Measurements from ENCODE around the gene C10orf71. TPM values are rescaled to one million over a fixed set of nuclear protein-coding genes. Genes with fewer than 3 reads are reported as not detected.

Gene C10orf71
- total and polyA plus RNA-seq, 2 experiments from 2014 or later = not detected

- Histone ChIP-seq H3K79me2 (no peaks in the 10 kb centered on the region), H2AFZ (no peak overlapping the region), H3K9me2 (replicated peaks; ENCODE audit: insufficient read depth) (no peaks in the 10 kb centered on the region), H3K27ac (no peak overlapping the region), H3K4me2 (no peak overlapping the region), H3K36me3 (replicated peaks; ENCODE audit: insufficient read depth, low read depth) (no peaks in the 10 kb centered on the region), H4K20me1 (ENCODE audit: insufficient read depth, poor library complexity, severe bottlenecking) (no peaks in the 10 kb centered on the region), H3K4me1 (ENCODE audit: insufficient read depth) (peaks cover 13% of the 10 kb centered on the region), H3K27me3 (no peaks in the 10 kb centered on the region), H3K9me3 (ENCODE audit: low read depth) (no peaks in the 10 kb centered on the region), H3K4me3 (no peak overlapping the region)
- no peak for TF ChIP-seq EZH2phosphoT487 (IDR thresholded peaks at IDR 0.05; ENCODE audit: low read depth, severe bottlenecking, unreplicated experiment)
- TF ChIP-seq CTCF (IDR thresholded peaks at IDR 0.05; ENCODE audit: poor library complexity) = no peak
- TF ChIP-seq EZH2 (IDR thresholded peaks at IDR 0.05; ENCODE audit: borderline replicate concordance) = no peak
- WGBS (ENCODE audit: low lambda C conversion rate, missing lambda C conversion rate) = 91% methylated on average over 3 of the region's 3 CpGs
- DNase-seq (ENCODE audit: low spot score) = no peak
These were observed 3.7 kb upstream of the C10orf71 start for GRCh38 chr10:49295297-49295696.

DNA sequence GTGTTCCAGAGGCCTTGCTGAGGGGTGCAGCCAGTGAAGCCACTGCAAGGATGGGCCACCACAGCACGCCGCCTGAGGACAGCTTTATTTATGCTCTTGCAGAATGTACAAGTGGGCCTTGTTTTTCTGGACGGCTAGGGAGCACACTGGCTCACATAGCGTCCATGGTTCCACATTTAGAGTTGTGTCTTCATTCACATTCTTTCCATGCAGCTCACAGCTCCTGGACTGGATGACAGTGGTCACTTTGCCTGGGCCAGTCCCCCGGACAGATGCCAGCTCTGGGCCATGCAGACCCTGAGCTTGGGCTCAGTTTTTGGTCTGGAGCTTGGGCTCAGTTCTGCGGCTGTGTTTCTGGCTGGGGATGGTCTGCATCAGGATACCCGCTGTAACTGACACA is 2.6 kb upstream of the C10orf71 start:
- 98% methylated on average over 7 of the region's 7 CpGs for WGBS (ENCODE audit: low lambda C conversion rate, missing lambda C conversion rate)
- Histone ChIP-seq H4K20me1 (ENCODE audit: insufficient read depth, poor library complexity, severe bottlenecking) (no peaks in the 10 kb centered on the region), H3K4me3 (no peak overlapping the region), H3K4me2 (no peak overlapping the region), H3K27me3 (no peaks in the 10 kb centered on the region), H3K27ac (no peak overlapping the region), H3K9me2 (replicated peaks; ENCODE audit: insufficient read depth) (no peaks in the 10 kb centered on the region), H3K36me3 (replicated peaks; ENCODE audit: insufficient read depth, low read depth) (no peaks in the 10 kb centered on the region), H2AFZ (no peak overlapping the region), H3K9me3 (ENCODE audit: low read depth) (no peaks in the 10 kb centered on the region), H3K79me2 (no peaks in the 10 kb centered on the region), H3K4me1 (ENCODE audit: insufficient read depth) (peaks cover 13% of the 10 kb centered on the region)
- TF ChIP-seq CTCF (IDR thresholded peaks at IDR 0.05; ENCODE audit: poor library complexity) = no peak
- TF ChIP-seq EZH2 (IDR thresholded peaks at IDR 0.05; ENCODE audit: borderline replicate concordance) = no peak
- TF ChIP-seq EZH2phosphoT487 (IDR thresholded peaks at IDR 0.05; ENCODE audit: low read depth, severe bottlenecking, unreplicated experiment) = no peak
- DNase-seq (ENCODE audit: low spot score) = no peak

DNA sequence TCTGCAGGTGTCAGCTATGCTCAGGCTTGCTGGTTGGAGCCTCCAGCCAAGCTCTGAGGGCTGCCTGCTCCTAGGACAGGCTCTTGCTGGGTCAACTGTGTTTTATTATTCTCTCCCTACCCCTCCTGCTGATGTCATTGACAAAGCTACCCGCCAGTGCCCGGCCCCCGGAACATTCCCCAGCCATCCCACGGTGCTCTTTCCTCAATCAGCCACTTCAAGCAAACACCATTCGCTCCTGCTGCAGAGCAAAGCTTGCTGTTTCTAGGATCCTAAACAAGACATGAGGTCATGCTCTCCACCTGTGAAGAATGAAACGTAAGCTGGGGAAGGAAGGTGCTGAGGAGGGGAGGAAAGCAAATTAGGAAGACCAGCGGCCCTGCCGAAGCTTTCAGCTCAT is 2.1 kb upstream of the C10orf71 start:
- DNase-seq (ENCODE audit: low spot score) = no peak

More for the DNA sequence above, 2.1 kb upstream of the C10orf71 start:
- Histone ChIP-seq H3K4me3 (no peak overlapping the region), H3K4me1 (ENCODE audit: insufficient read depth) (peaks cover 13% of the 10 kb centered on the region), H3K4me2 (no peak overlapping the region), H2AFZ (no peak overlapping the region), H3K9me2 (replicated peaks; ENCODE audit: insufficient read depth) (no peaks in the 10 kb centered on the region), H3K9me3 (ENCODE audit: low read depth) (no peaks in the 10 kb centered on the region), H3K79me2 (no peaks in the 10 kb centered on the region), H3K27me3 (no peaks in the 10 kb centered on the region), H3K36me3 (replicated peaks; ENCODE audit: insufficient read depth, low read depth) (no peaks in the 10 kb centered on the region), H3K27ac (no peak overlapping the region), H4K20me1 (ENCODE audit: insufficient read depth, poor library complexity, severe bottlenecking) (no peaks in the 10 kb centered on the region)
- WGBS (ENCODE audit: low lambda C conversion rate, missing lambda C conversion rate) = 52% methylated on average over 8 of the region's 8 CpGs
- TF ChIP-seq CTCF (IDR thresholded peaks at IDR 0.05; ENCODE audit: poor library complexity) (no peak), EZH2phosphoT487 (IDR thresholded peaks at IDR 0.05; ENCODE audit: low read depth, severe bottlenecking, unreplicated experiment) (no peak), EZH2 (IDR thresholded peaks at IDR 0.05; ENCODE audit: borderline replicate concordance) (no peak)
